Adrenal gland (tissue), 12 donors: ENCODE results near the gene CACNA1A. TPM values are rescaled to one million over a fixed set of nuclear protein-coding genes. Genes with fewer than 3 reads are reported as not detected.
"Not testable (repeated sequence)": the region's sequence is repeated elsewhere in the genome, so short reads cannot be mapped to it uniquely, and the experiment has no call there.

Experiments used
- DNase-seq, 7 donors: peaks; one replicate each; pipeline ENCODE4 v3.0.0-alpha.2; 2019 to 2020
- H3K27ac ChIP-seq, 5 donors: fragments of 200-600 bp; sonication (generic) in 4 of 5; 1 replicate in 3 of 5; 2 replicates in 2 of 5; pipeline versions ENCODE4 v1.5.1 to v1.8.0; 2016 to 2020; ENCODE audit warnings: mild to moderate bottlenecking in 1 of 5
- H3K27me3 ChIP-seq: fragments of 200-600 bp; 2 replicates; pipeline ENCODE4 v1.8.0; 2021
- H3K36me3 ChIP-seq, 2 donors: fragments of 200-600 bp; replicated peaks in 1 of 2; 1 replicate in 1 of 2; 2 replicates in 1 of 2; pipeline versions ENCODE4 v1.5.1 to v1.8.0; 2018 to 2022
- H3K4me1 ChIP-seq, 2 donors: fragments of 200-600 bp; replicated peaks in 1 of 2; 1 replicate in 1 of 2; 2 replicates in 1 of 2; pipeline versions ENCODE4 v1.5.1 to v1.8.0; 2018 to 2021
- H3K4me3 ChIP-seq, 4 donors: fragments of 200-600 bp; sonication (generic) in 3 of 4; one replicate each; pipeline ENCODE4 v1.5.1; 2016 to 2018
- H3K9me3 ChIP-seq, 3 donors: fragments of 200-600 bp; sonication (generic) in 1 of 3; replicated peaks in 1 of 3; 1 replicate in 2 of 3; 2 replicates in 1 of 3; pipeline versions ENCODE4 v1.5.1 to v1.8.0; 2016 to 2021
- POLR2A ChIP-seq, 2 donors: fragments of 450-650 bp; IDR thresholded peaks; one replicate each; pipeline ENCODE4 v1.6.1; 2017; ENCODE audit warnings: antibody characterized with exemption in 2 of 2, mild to moderate bottlenecking in 2 of 2, moderate library complexity in 1 of 2
- WGBS, 4 donors: extraction: QIAGEN DNeasy Blood & Tissue Kit in 2 of 4; methylation state at CpG; one replicate each; pipeline versions ENCODE4 v1.1.5 to v1.1.7; 2013 to 2017; 5-methylcytosine and 5-hydroxymethylcytosine counted together
- intact Hi-C, 2 donors: fragments of 100-400 bp; cut with DNase I; formaldehyde crosslinking; loops; one replicate each; pipeline versions ENCODE4 v1.14.1 to v1.15.0; 2022 to 2023
- polyA plus RNA-seq, 3 donors: library from polyadenylated mRNA; stranded (reverse); fragments of 200-250 nt in 2 of 3; fragments of 350-450 nt in 1 of 3; fragmentation: Illumina TruSeq in 1 of 3; extraction: RNeasy Lipid Tissue Mini Kit (QIAGEN cat#74804) in 1 of 3; gene quantifications; one replicate each; pipeline ENCODE4 v1.2.3, GENCODE V29; 2013 to 2014
- total RNA-seq, 9 donors: library from RNA; depleted of rRNA in 4 of 9; stranded (reverse); fragments of >200 nt in 4 of 9; fragments of 120-200 nt in 1 of 9; fragmentation: NEBNext Ultra II Directional in 1 of 9; extraction: Animal tissue kit (Norgen Biotek cat#: 25700) in 1 of 9; gene quantifications; one replicate each; pipeline versions ENCODE4 v1.1.0 to v1.2.4, GENCODE V29; 2013 to 2023
- TF ChIP-seq, protein P1 (sequence below), 6 experiments: fragments of 450-650 bp in 4 of 6; fragments of 200-600 bp in 2 of 6; sonication (generic) in 1 of 6; IDR thresholded peaks; 1 replicate in 5 of 6; 2 replicates in 1 of 6; pipeline versions ENCODE4 v1.5.1 to v1.8.0; 2016 to 2021; ENCODE audit warnings: antibody characterized with exemption in 6 of 6, mild to moderate bottlenecking in 2 of 6, moderate library complexity in 1 of 6
- donor health status: healthy with polysubstance abuse.
- donor health status: Bipolar disorder and iron deficiency.
- donor health status: DM: yes; HTN: yes; CAD: no.
- donor health status: DM: no; HTN: no; CAD: no.
- donor health status: DM: no; HTN: no; CAD: no.
- donor health status: DM: yes; HTN: yes; CAD: no.

Gene CACNA1A
- total and polyA plus RNA-seq, 12 donors: 0.28 to 35.4 (median 2.8) TPM; not detected in 1

GRCh38 chr19:13173139-13173737 is 333.0 kb downstream of the CACNA1A start:
- 83 to 86% (median 86%) methylated on average over 8 to 12 of the region's 12 CpGs for WGBS, 4 donors
- no peaks in the 10 kb centered on the region for H3K36me3 ChIP-seq
- H3K27ac ChIP-seq: peak overlapping the region in 1 of 5 donors; percentile 25
- H3K4me1 ChIP-seq: peaks cover 12 to 13% of the 10 kb centered on the region in 2 donors
- TF ChIP-seq POLR2A (IDR thresholded peaks at IDR 0.05): no peak
- TF ChIP-seq, protein P1, sequence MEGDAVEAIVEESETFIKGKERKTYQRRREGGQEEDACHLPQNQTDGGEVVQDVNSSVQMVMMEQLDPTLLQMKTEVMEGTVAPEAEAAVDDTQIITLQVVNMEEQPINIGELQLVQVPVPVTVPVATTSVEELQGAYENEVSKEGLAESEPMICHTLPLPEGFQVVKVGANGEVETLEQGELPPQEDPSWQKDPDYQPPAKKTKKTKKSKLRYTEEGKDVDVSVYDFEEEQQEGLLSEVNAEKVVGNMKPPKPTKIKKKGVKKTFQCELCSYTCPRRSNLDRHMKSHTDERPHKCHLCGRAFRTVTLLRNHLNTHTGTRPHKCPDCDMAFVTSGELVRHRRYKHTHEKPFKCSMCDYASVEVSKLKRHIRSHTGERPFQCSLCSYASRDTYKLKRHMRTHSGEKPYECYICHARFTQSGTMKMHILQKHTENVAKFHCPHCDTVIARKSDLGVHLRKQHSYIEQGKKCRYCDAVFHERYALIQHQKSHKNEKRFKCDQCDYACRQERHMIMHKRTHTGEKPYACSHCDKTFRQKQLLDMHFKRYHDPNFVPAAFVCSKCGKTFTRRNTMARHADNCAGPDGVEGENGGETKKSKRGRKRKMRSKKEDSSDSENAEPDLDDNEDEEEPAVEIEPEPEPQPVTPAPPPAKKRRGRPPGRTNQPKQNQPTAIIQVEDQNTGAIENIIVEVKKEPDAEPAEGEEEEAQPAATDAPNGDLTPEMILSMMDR (IDR thresholded peaks at IDR 0.05): no peak
- intact Hi-C loops: no loop called here
- H3K27me3 ChIP-seq: no peaks in the 10 kb centered on the region
- H3K9me3 ChIP-seq: no peaks in the 10 kb centered on the region
- no peak overlapping the region for H3K4me3 ChIP-seq
- no peak for DNase-seq

DNA sequence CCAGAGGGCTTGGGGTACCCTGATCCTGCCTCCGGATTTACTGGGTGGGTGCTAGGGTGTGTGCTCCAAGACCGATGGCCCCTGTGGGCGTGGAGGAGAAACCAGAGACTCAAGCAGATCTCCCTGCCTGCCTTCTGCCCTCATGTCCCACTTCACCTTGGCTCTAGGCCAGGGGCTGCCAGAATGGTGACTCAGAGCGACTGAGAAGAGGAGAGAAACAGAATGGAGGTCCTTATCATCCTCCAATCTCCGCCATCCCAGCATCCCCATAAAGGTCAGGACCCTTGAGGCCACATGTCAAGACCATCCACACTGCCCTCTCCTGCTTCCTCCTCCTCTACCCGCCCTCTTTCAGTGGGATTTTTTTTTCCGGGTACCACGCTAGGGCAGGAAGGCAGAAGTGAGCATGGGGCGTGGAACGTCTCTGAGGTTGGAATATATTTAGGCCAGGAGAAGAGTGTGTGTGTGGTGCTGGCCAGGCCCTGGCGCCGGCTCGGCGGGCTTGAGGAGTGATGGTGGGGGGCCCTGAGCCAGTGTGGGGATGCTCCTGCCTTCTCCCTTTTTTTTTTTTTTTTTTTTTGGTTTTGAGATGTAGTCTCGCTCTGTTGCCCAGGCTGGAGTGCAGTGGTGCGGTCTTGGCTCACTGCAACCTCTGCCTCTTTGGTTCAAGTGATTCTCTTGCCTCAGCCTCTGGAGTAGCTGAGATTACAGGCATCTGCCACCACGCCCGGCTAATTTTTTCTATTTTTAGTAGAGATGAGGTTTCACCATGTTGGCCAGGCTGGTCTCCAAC is 333.7 kb downstream of the CACNA1A start:
- intact Hi-C loops: no loop called here
- no peaks in the 10 kb centered on the region for H3K9me3 ChIP-seq
- H3K4me1 ChIP-seq: peaks cover 12 to 13% of the 10 kb centered on the region in 2 donors
- TF ChIP-seq, protein P1 (IDR thresholded peaks at IDR 0.05): no peak
- TF ChIP-seq POLR2A (IDR thresholded peaks at IDR 0.05): no peak
- no peaks in the 10 kb centered on the region for H3K36me3 ChIP-seq
- peak overlapping the region in 3 of 5 donors; percentile 9 to 83 (median 50) for H3K27ac ChIP-seq
- WGBS, 4 donors: 31 to 48% (median 41%) methylated on average over 16 to 18 of the region's 18 CpGs
- DNase-seq: peak; percentile 89 to 95 (median 94)
- no peaks in the 10 kb centered on the region for H3K27me3 ChIP-seq
- H3K4me3 ChIP-seq: no peak overlapping the region

- Histone ChIP-seq H3K9me3 (no peaks in the 10 kb centered on the region), H3K4me3 (no peak overlapping the region), H3K27me3 (no peaks in the 10 kb centered on the region), H3K4me1 (peaks cover 12 to 22% of the 10 kb centered on the region in 2 donors), H3K36me3 (no peaks in the 10 kb centered on the region), H3K27ac (no peak overlapping the region)
- peak in 1 of 7 donors; percentile 46 for DNase-seq
- intact Hi-C loops: no loop called here
- TF ChIP-seq, protein P1 (IDR thresholded peaks at IDR 0.05): no peak
- TF ChIP-seq POLR2A (IDR thresholded peaks at IDR 0.05): no peak
- WGBS, 4 donors: 95 to 97% (median 96%) methylated on average over 7 of the region's 7 CpGs
These were observed 335.1 kb downstream of the CACNA1A start for GRCh38 chr19:13171146-13171545.

DNA sequence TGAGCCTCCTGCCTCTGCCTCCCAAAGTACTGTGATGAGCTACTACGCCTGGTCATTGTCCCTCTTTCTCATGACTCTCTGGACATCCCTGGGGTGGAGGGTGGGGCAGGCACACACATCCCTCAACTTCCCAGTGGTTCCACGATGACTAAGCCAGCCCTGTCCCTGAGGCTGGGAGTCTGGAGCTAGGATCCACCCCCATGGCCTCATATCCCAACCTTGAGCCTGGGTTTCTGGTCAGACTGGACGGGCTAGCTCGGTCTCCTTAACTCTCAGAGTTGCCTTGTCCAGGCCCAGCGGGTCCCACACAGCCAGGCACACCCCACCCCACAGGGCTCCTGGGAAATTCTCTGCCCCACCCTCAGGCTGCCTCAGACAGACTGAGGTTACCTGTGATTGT is 336.5 kb downstream of the CACNA1A start:
- Histone ChIP-seq H3K4me1 (peaks cover 12 to 22% of the 10 kb centered on the region in 2 donors), H3K9me3 (no peaks in the 10 kb centered on the region), H3K4me3 (no peak overlapping the region), H3K27ac (peak overlapping the region in 3 of 5 donors; percentile 13 to 63 (median 47)), H3K27me3 (no peaks in the 10 kb centered on the region), H3K36me3 (no peaks in the 10 kb centered on the region)
- intact Hi-C loops: no loop called here
- DNase-seq: peak in 6 of 7 donors; percentile 57 to 79 (median 70)
- TF ChIP-seq POLR2A (IDR thresholded peaks at IDR 0.05): no peak
- TF ChIP-seq, protein P1 (IDR thresholded peaks at IDR 0.05): no peak
- 47 to 67% (median 60%) methylated on average over 4 to 5 of the region's 5 CpGs for WGBS, 4 donors

DNA sequence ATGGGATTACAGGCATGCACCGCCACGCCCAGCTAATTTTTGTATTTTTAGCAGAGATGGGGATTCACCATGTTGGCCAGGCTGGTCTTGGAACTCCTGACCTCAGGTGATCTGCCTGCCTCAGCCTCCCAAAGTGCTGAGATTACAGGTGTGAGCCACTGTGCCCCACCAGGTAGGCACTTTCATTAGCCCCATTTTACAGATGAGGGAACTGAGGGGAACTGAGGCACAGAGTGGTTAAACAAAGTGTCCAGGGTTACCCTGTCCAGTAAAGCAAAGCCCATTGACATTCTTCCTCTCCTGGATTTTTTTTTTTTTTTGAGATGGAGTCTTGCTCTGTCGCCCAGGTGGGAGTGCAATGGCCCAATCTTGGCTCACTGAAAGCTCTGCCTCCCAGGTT is 340.1 kb downstream of the CACNA1A start:
- intact Hi-C loops, H3K36me3 ChIP-seq, H3K27me3 ChIP-seq, H3K4me3 ChIP-seq, H3K27ac ChIP-seq, DNase-seq, H3K9me3 ChIP-seq: not testable (repeated sequence)
- H3K4me1 ChIP-seq: peaks cover 16 to 42% of the 10 kb centered on the region in 2 donors
- 90 to 100% (median 94%) methylated on average over 3 of the region's 3 CpGs for WGBS, 4 donors
